ENCODE data around the gene NCOA7.
"Not testable (repeated sequence)": the region's sequence is repeated elsewhere in the genome, so short reads cannot be mapped to it uniquely, and the experiment has no call there.

Gene NCOA7

DNA sequence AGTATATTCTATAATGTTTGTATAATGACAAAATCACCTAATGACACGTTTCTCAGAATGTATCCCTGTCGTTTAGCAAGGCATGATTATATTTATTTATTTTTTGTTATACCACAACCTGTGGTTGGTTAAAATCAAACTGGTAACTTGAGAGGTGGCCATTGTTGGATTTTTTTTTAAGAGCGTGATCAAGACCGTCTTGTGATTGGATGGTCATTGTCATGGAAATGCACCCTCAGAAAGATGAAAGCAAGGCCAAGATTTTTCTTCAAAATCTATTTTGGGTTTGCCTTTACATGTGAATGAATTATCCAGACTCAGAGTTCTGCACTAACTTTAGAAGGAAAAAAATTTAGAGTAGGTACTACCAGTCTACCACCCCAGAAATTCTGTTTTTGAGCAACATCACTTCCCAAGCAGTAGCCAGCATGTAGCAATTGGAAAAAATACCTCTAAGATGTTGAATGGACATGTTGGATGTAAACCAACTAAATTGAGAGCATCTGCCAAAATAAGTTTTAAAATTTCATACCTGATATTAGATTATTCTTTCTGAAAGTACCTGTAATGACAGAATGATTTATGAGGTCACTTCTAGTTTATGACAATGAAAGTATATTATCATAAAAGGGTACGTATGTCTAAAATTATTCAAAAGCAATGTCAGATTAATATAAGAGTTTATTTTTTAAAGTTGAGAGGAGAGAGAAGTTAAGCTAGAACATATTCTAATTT lies 50.8 kb downstream of the NCOA7 start:
- no peak for DNase-seq (ENCODE audit: low read depth)

- no peak for DNase-seq (ENCODE audit: low read depth)
These were observed 51.4 kb downstream of the NCOA7 start for GRCh38 chr6:125842091-125842626.

- DNase-seq (ENCODE audit: low read depth): no peak
These were observed 52.8 kb downstream of the NCOA7 start for GRCh38 chr6:125843593-125843992.

DNA sequence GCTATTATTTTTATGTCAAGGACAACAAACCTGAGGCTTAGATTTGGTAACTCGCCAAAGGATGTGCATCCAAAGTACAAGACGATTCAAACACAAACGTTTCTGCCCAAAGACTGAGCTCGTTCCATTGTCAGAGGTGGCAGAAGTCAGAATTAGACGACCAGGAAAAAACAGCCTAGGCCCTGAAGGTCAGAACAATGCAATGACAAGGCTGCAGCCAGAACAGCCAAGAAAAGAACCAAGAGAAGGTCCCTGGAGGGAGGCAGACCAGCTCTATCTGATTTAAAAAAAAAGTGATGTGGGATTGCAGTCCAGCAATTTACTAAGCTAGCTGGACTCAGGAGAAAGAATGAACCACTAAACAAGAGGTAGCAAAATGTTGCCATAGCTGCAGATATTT lies 54.2 kb downstream of the NCOA7 start:
- DNase-seq (ENCODE audit: low read depth): no peak

DNA sequence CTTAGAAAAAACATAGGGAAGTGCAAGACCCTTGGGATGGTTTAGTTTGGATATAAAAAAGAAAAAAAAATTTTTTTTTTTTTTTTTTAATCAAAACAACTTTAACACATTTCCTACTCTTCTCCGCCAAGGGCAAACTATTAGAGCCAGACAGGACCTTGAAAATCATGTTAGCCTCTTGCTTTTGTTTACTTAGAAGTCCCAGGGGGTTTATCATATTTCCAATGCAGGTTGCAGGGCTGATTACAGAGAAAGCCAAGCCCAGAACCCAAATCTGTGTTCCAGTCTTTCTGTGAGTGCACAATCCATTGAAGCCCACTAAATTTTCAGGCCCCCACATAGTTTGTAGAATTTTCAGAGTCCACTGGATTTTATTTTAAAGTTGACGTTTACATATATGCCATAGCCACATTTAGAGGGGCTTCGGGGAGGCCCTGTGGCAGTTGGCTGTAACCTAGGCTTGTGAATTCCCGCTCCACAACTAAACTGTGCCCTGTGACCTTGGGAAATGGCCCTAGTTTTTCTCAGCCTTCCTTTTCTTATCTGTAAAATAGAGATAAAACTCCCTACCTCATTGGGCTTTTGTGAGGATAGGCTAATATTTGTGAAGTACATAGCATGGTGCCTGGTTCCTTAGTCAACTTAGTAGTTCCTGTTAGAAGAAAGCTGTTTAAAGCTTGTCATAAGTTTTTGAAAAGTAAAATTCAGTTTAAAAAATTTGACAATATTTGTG lies 55.7 kb downstream of the NCOA7 start:
- no peak for DNase-seq (ENCODE audit: low read depth)

- not testable (repeated sequence) for DNase-seq (ENCODE audit: low read depth)
These were observed 57.5 kb downstream of the NCOA7 start for GRCh38 chr6:125848286-125848685.

DNA sequence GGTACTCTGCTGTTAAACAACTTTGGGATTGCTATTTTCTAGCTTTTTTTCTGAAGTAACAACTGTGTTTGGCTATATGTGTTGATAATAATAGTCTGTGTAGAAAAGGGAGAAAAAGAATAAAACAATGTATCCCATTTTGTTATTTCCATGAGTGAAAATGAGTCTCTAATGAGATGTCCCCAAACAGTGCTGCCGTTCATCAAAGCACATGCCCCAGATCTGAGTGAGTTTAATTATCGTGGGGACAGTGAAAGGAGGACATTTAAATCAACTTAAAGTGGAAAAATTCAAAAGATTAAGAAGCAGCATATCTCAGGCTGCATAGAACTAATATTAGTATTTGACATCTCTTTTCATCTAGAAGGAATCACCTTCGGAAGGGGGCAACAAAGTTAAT lies 59.6 kb downstream of the NCOA7 start:
- no peak for DNase-seq (ENCODE audit: low read depth)

DNA sequence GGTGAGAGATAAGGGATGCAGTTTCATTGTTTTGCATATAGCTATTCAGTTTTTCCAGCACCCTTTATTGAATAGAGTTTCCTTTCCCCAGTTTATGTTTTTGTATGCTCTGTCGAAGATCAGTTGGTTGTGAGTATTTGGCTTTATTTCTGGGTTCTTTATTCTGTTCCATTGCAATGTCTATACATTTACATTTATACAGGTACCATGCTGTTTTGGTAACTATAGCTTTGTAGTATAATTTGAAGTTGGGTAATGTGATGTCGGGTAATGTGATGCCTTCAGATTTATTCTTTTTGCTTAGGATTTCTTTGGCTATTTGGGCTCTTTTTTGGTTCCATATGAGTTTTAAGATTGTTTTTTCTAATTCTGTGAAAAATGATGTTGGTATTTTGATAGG lies 61.8 kb downstream of the NCOA7 start:
- no peak for DNase-seq (ENCODE audit: low read depth)

GRCh38 chr6:125853168-125853567 lies 62.4 kb downstream of the NCOA7 start:
- no peak for DNase-seq (ENCODE audit: low read depth)

- no peak for DNase-seq (ENCODE audit: low read depth)
These were observed 63.0 kb downstream of the NCOA7 start for GRCh38 chr6:125853756-125854155.

DNA sequence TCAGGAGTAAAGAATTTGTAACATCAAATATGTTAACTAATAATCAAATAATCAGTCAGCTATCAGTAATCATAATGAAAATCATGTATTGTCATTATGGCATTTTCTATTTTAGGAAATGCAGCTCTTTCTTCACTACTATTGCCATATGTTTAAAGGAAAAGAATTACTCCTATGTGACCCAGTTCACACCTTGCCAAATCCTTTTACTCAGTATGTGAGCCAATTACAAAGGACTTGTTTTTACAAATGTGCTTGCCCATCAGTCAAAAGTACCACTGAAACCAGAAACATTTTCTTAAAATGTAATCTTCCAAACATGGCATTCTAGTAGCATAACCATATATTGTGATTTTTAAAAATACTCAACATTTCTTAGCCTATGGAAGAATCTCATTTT lies 63.6 kb downstream of the NCOA7 start:
- no peak for DNase-seq (ENCODE audit: low read depth)

- no peak for DNase-seq (ENCODE audit: low read depth)
These were observed 65.0 kb downstream of the NCOA7 start for GRCh38 chr6:125855783-125856182.

DNA sequence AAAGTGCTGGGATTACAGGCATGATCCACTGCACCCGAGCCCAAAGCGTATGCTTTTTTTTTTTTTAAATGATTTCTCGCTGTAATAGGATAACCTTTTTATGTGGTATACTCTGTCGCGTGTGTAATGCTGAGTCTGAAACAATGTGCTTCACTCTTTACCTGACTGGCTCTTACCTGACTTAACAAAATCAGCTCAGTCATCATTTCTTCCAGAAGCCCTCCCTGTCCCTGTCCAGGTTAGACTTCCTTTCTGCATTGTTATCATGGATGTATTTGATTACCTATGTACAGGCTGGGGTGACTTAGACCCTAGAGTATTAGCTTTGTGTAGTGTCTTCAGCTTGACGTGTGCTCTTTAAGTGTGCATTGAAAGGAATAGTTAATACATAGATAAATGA lies 67.1 kb downstream of the NCOA7 start:
- DNase-seq (ENCODE audit: low read depth): no peak

DNA sequence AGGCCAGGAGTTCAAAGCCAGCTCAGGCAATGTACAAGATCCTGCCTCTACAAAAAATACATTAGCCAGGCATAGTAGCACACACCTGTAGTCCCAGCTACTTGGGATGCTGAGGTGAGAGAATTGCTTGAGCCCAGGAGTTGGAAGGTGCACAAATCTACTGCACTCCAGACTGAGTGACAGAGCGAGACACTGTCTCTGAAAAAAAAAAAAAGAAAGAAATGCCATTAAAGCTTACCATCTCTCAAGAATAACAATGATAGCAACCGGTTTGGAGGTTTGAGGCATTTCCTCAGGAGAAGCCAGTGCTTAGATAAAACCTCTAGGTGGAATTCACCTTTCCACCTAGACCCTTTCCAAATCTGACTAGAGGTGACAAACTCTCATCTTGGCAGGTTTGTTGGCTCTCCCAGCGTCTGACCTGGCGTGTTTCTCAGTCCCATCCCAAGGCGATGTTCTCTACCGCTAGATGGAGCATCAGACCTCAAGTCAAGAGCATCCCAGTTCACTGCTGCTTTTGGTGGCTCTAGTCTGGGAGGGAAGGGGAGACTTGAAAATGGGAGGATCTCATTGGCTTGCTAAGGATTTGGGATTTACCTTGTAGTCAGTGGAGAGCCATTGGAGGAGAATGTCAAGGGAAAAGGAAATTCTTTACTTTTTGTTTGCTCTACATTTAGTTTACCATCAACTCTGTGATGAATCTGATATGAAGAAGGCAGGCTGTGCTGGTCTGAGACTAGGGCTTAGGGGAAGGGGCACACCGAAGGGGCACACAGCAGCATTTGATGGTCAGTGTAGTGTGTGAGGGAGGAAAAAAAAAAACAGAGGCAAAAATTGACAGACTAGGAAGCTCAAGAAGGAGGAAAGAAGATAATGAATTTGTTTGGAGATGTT lies 67.9 kb downstream of the NCOA7 start:
- no peak for DNase-seq (ENCODE audit: low read depth)

DNA sequence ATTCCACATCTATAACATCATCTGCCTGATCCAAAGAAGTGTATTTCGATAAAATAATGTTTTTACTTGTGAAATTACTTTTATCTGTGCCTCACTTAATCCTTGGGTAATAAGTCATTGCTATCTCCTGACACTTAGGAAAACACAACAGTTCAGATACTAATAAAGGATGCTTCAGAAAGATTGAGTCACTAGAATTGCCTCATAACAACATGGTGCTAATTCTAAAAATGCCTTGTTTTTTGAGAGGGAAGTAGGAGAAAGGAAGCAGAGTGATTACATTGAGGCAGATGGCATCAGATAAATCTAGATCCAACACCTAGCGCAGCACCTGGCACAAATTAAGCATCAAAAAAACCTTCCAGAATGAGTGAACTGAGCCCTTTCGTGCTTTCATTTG lies 69.0 kb downstream of the NCOA7 start:
- DNase-seq (ENCODE audit: low read depth): no peak

DNA sequence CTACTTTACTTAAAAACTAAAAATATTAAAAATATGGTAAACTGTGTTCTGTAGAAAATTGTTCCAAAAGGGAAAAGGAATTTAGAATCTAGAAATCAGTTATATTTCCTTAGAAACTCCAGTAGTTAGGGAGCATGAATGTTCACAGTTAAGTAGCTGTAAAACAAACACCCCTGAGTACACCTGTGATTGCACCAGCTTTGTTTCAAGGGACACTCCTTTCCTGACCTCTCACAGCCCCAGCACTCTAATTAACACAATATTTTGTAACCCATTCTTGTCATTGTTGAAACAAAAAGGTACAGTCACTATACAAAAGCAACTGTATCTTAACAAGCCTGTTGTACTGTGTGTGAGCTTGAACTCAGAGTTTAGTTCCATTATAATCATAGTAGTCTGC lies 72.3 kb downstream of the NCOA7 start:
- no peak for DNase-seq (ENCODE audit: low read depth)

DNA sequence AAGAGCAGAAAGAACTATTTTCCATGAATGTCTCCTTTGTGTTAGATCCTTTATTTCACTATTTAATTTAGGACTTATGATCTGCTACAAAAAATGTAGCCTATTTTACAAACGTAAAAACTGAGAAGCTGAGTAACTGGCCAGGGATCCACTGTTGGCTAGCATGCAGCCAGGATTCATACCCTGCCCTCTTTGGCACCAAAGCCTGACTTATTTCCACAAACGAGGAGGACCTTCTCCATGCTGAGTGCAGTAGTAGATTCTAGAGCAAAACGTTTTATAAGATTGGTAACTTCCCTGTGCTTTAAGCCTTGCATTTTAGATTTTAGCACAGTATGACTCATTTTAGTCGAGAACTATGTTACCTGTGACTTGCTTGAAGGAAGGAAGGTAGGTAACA lies 74.3 kb downstream of the NCOA7 start:
- no peak for DNase-seq (ENCODE audit: low read depth)

DNA sequence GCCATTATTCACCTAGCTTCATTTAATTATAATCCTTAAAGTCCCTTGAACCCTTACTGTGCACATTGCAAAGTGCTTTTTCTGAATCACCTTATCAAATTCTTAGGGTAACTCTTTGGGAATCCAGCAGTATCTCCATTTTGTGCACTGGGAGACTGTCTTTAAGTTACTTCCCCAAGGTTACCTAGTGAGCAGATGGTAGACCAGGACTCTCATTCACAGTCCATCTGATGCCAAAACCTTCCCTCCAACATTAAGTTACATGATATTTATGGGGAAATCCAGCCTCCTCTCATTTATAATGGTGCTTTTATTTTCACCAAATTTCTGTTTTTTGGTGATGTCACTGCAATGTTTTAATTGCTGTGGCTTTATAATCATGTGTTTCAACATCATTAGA lies 75.7 kb downstream of the NCOA7 start:
- DNase-seq (ENCODE audit: low read depth): no peak

DNA sequence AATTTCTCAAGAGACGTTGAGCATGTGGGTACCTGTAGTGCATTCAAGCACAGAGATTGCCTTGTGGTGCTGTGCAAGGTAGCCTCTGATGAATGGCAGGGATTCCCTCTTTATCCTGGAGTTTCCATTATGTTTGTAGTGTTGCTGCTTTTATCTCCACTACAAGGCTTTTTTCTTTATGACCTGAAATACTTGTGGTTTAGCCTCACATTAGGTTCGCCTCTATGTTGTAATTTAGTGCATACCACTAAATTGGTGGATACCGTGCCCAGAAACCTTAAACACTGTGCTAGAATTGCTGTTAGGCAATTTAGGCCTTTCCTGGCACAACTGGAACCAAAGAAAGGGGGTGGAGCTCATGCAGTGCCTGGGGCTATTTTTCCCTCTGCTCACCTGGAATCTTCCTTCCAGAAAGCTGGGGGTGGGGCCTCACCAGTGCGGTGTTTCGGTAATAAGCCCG lies 76.8 kb downstream of the NCOA7 start:
- no peak for DNase-seq (ENCODE audit: low read depth)

DNA sequence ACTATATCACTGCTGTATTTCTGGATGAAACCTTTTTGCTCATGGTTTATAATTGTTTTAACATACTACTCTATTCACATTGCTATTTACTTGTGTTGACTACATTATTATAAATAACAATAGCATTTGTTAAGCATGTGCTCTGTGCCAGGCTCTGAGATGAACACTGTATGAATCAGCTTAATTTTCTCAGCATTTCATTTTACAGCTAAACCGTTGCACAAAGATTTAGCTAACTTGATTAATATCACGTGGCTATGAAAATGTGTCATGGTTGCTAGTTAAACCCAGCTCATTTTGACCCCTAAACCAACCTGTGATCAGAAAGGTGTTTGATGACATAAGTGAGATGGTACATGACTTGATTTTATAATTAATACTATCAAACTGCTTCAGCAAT lies 77.5 kb downstream of the NCOA7 start:
- DNase-seq (ENCODE audit: low read depth): no peak

DNA sequence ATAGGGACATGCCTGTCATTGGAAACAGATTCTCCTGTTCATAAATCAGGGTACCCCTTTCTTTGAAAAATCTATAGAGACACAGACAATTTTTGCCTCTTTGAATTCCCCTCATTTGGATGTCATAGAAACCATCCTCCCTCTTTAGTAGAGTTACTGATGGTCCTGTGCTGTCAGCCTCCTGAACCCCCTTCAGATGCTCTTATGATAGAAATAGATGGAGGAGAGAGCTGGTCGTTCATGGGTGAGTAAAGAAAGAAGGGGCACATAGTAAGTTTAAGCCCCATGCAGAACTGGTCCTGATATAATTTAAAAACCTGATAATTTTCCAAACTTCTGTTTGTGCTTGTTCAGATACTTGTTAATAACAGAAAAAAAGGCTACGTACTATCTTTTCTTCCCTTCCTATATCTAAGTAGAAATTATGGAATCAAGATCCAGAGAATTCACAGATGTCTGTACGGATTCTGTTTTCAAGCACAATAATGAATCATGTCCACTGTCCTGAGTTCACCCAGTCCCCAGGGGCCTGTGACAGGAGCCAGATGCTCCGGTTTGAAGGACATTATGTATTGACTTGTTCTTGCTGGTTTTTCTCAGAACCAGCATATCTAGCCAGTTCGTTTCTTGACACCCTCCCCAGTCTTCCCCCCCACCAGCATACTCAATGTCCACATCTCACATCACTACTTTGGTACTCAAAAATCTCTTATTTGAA lies 78.1 kb downstream of the NCOA7 start:
- DNase-seq (ENCODE audit: low read depth): no peak

GRCh38 chr6:125869427-125869826 lies 78.7 kb downstream of the NCOA7 start:
- no peak for DNase-seq (ENCODE audit: low read depth)
